GM19397 (cell line): ENCODE data around the gene NFE2.

Source experiments
- ATAC-seq: cut with Tn5 transposase; IDR thresholded peaks from one replicate; pipeline ENCODE4 v1.9.1; 2021; ENCODE audit warnings: mild to moderate bottlenecking, moderate library complexity; ENCODE audit not compliant: unreplicated experiment

NFE2 gene

GRCh38 chr12:54306925-54307741, 6.3 kb upstream of the NFE2 start:
- no peak for ATAC-seq

- ATAC-seq = no peak
Observed at GRCh38 chr12:54304187-54304810, 3.5 kb upstream of the NFE2 start.

DNA sequence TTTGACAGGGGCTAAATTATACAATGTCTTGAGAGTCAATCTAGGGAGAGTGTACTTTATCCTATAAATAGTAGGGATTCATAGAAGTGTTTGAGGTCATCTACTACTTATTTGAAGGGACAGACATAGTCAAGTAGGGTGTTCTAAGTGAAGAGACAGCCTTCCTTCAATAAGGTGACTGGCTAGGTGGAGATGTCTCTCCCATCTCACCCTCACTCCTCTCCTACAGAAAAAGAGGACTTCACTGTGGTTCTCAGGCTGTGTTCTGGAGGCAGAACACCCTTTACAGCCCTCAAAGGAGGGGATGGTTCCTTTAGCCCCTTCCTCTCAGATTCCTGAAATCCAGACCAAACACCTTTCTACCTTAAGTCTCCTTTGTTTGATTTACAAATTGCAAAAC, 2.8 kb upstream of the NFE2 start:
- no peak for ATAC-seq

DNA sequence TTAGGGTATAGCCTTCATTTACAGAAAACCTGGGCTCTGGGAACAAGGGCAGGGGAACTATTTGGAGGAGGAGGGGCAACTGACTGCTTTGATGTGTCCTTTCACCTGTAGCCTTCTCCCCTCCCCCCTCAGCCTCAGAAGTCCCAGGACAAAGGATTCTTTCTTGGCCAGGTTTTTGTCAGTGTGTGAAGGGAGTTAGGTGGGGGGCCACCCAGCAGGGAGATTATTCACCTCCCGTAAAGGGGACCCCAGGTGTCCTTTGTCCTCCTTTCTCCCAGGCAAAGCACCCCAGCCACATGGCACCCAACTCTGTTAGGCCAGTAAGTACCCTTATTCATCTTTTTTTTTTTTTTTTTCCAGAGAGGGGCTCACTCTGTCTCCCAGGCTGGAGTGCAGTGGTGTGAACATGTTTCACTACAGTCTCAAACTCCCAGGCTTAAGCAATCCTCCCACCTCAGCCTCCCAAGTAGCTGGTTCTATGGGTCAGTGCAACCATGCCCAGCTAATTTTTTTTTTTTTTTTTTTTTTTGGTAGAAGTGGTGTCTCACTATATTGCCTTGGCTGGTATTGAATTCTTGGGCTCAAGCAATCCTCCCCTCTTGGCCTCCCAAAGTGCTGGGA, 723 bp upstream of the NFE2 start:
- ATAC-seq = no peak

DNA sequence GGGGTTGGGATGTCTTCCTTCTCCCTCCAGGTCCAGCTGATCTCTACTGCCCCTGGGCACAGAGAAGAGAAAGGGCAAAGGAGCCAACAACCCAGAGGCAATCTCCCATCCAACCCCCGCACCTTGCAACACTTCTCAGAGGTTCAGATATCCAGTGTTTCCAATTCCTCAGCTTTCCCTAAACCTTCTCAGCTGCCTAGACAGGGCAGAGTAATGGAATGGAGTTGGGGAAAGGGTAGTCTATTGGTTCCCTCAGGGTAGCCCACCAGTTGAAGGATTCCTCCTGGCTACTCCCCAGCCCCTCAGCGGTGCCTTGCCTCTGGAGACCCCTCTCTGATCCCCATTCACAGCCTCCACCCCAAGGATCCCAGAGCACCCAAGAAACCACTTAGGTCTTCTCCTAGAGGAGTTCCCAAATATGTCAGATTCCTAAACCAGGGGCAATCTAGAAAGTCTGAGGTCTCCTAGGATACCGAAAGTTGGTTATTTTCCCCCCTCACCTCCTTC, 537 bp downstream of the NFE2 start:
- no peak for ATAC-seq

DNA sequence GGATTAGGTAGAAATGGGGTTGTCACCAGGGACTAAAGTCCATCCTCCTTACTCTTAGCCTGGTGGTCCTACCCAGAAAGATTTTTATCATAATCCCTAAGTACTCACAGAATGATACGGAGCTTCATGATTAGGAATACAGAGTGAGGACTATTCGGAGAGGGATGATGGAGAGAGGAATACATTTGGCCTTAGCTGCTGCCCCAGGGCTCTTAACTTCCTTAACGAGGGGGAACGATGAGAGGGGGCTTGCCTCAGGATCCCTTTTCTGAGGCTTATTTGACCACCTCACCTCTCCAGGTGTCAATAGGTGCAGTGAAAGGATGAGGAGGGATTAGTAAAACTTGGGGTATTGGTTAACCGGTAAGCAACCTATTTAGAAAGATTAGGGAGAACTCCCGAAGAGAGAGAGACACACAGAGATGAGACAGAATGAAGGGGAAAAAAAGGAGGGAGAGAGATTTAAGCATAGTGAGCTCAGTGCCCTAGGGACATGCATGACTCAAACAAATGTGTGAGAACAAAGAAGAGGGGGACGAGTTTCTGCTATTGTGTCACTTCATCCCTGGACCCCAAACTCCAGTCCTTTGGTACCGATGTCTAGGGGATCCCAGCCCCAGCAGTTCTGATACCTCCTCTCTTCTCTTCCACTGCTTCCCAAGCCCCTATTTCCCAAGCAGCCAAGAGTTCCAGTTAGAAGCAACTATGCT, 1.1 kb downstream of the NFE2 start:
- no peak for ATAC-seq

DNA sequence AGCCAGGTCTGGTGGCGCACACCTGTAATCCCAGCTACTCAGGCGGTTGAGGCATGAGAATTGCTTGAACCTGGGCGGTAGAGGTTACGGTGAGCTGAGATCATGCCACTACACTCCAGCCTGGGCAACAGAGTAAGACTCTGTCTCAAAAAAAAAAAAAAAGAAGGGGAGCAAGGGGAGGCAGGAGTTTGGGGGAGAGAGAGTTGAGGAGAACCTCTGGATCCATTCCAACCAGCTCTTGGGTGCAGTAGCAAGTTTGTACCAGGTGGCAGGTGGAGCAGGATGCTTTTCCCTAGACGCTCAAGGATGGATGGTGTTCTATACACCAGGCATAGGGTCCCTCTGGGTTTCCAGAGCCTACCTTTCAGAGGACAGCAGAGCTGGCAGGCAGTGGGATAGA, 1.9 kb downstream of the NFE2 start:
- no peak for ATAC-seq

GRCh38 chr12:54296393-54297099, 4.3 kb downstream of the NFE2 start:
- ATAC-seq = no peak

DNA sequence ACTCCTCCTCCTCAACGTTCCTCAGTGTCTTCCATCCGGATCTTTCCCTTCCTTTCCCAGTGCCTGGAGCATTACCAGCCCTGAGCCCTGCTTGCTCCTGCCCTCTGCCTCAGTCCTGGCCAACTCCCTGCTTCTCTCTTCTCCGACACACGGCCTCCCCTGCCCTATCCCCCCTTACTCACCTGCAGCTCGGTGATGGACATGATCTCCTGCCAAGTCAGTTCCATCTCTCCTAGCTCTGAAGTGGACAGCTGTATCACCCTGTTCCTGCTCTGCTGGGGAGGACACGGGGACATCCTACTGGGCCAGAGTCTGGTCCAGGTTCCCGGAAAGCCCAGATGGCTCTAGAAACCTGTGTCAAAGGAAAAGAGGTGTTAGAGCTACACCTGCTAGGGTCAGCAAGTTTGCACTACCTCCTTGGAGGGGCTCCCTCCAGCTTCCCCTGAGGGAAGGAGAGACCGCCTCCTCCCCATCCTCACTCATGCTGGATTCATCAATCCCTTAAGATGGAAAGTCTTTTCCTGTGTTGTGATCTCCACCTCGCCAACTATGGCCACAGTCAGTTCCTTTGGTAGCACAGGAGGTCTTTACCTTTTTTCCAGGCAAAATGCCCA, 5.8 kb downstream of the NFE2 start:
- no peak for ATAC-seq

DNA sequence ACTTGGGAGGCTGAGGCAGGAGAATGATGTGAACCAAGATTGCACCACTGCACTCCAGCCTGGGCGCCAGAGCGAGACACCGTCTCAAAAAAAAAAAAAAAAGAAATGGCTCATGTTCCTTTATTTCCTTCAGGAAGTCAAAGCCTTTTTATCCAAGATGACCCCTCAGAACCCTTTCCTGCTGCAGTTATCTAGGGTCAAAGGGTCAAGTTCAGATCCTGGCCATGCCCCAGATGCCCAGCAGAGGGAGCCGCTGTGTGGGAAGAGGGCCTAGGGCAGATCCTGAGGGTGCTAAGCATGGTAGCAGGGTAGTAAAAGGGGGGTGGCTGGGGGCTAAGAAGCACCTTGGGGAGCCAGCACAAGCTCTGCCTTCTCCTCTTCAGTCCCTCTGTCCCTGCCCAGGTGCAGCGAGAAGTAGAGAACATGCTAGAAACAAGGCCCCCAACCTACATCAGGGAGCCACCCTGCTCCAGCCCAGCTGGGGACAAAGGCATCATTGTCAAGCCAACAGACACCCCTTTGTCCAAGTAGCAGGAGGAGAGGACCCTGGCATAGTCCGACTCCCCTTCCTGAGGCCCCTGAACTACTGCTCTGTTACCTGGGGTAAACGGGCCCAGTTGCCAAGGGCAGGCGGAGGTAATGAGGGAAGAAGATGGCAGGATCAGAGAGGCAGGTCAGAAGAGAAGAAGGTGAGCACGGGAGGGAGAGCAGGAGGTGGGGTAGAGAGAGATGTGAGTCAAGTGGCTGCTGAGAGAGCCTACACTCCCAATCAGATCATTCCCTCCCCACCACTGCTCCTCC, 6.5 kb downstream of the NFE2 start:
- no peak for ATAC-seq

GRCh38 chr12:54292931-54293241, 7.9 kb downstream of the NFE2 start:
- no peak for ATAC-seq

DNA sequence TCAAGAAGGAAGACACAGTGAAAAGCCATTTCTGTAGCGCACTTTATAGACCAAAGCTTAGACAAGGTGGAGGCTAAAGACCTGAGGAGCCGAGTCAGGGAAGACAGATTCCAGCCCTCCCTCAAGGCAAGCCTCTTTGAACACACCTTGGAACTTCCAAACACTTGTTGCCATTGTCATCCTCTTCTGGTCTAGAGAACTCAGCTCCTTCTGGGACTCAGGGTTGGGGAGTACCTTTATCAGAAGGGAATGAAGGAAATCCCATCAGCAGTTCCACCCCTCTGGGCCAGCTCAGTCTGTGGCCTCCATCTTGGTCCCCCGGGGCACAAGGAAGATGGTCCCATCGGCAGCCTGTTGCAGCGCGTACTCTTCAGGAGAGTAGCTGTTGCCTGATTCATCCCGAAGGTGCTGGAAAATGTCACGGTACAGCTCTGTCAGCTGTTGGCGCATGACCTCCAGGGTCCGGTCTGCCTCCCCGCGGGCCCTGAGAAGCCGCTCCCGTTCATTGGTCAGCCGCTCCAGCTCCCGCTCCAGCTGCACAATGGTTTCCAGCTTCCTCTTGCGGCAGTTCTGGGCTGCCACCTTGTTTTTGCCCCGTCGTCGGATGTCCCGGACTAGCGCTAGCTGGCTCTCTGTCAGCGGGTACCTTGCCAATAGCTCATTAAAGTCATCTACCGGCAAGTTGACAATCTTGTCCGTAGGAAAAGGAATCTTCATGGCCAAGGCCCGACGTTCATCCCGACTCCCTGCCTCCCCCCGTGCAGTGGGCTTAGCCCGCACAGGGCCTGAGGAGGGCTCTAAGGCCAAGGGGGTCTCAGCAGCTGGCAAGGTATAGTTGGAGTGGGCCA, 8.5 kb downstream of the NFE2 start:
- no peak for ATAC-seq

- ATAC-seq = no peak
Observed at GRCh38 chr12:54287261-54288157, 13.3 kb downstream of the NFE2 start.

- ATAC-seq = no peak
Observed at GRCh38 chr12:54286042-54287030, 14.5 kb downstream of the NFE2 start.

DNA sequence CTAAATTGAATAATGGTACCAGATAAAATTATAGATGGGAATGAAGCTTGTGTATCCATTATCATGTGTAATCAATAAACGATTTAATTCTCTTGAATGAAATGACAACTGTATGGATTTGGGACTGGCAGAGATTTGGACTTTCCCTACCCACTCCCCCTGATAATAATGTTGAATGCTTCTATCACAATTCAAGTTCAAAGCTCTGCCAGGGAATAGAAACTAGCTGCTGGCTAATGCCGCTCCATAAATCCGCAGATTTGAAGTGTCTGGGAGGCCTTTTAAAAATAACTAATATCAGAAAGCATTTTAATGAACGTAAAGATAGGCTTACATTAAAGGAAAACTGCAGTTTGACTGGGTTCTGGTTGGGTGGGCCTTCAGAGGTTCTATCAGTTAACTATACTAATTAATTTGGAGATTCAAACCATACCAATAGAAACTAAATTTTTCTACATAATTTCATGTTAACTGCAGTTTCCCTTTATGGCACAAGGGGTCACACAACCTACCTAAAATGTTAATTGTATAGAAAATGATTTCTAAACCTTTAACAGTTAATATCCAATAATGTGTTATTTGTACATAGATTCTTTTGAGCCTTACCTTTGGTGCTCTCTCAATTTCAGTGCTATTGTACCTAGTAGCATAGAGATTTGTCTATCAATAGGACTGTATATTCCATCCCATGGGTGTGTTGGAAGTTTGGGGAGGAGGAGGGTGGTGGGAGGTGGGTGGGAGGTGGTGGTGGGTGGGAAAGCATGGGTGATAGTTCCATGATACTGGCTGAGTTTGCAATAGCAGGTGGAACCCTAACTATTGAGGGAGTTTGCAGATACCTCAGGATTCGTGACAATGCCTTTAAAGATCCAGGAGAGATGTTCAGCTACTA, 15.4 kb downstream of the NFE2 start:
- no peak for ATAC-seq
